Heart right ventricle (tissue), 16 donors: ENCODE measurements around the gene CNGA4. TPM values are rescaled to one million over a fixed set of nuclear protein-coding genes. Genes with fewer than 3 reads are reported as not detected.

Experiments used
- ATAC-seq, 8 donors: fragments of 200-7000 bp; cut with Tn5 transposase; one replicate each; pipeline ENCODE4 v1.9.1; 2020; ENCODE audit warnings: mild to moderate bottlenecking in 8 of 8, moderate library complexity in 8 of 8, moderate number of reproducible peaks in 1 of 8
- DNase-seq, 2 donors: peaks; one replicate each; pipeline ENCODE4 v3.0.0-alpha.2; 2020
- H3K27ac ChIP-seq, 10 donors: fragments of 200-600 bp; sonication (generic) in 2 of 10; one replicate each; pipeline versions ENCODE4 v1.5.0 to v1.8.0; 2020 to 2022; ENCODE audit warnings: mild to moderate bottlenecking in 3 of 10
- H3K27me3 ChIP-seq, 7 donors: fragments of 200-600 bp; one replicate each; pipeline ENCODE4 v1.8.0; 2021 to 2022; ENCODE audit warnings: mild to moderate bottlenecking in 2 of 7
- H3K36me3 ChIP-seq, 9 donors: fragments of 200-600 bp; sonication (generic) in 1 of 9; one replicate each; pipeline versions ENCODE4 v1.5.0 to v1.8.0; 2020 to 2022; ENCODE audit warnings: mild to moderate bottlenecking in 2 of 9
- H3K4me1 ChIP-seq, 9 donors: fragments of 200-600 bp; sonication (generic) in 1 of 9; one replicate each; pipeline versions ENCODE4 v1.5.0 to v1.8.0; 2020 to 2022; ENCODE audit warnings: mild to moderate bottlenecking in 4 of 9
- H3K4me3 ChIP-seq, 10 donors: fragments of 200-600 bp; sonication (generic) in 2 of 10; one replicate each; pipeline versions ENCODE4 v1.5.0 to v1.8.0; 2020 to 2022; ENCODE audit warnings: mild to moderate bottlenecking in 7 of 10, moderate library complexity in 2 of 10
- H3K9me3 ChIP-seq, 11 donors: fragments of 200-600 bp in 10 of 11; sonication (generic) in 2 of 11; one replicate each; pipeline versions ENCODE4 v1.5.0 to v1.8.0; 2013 to 2022; ENCODE audit warnings: mild to moderate bottlenecking in 2 of 11, control low read depth in 1 of 11, moderate library complexity in 1 of 11
- WGBS, 2 donors: extraction: QIAGEN DNeasy Blood & Tissue Kit; methylation state at CpG; one replicate each; pipeline ENCODE4 v1.1.7; 2013; ENCODE audit warnings: inconsistent platforms in 1 of 2; 5-methylcytosine and 5-hydroxymethylcytosine counted together
- intact Hi-C, 10 donors: fragments of 100-400 bp; cut with DNase I; formaldehyde crosslinking; loops; one replicate each; pipeline versions ENCODE4 v1.11.1 to v1.14.2; 2022
- polyA plus RNA-seq, 2 donors: library from polyadenylated mRNA; stranded (reverse); fragments of 200-250 nt; gene quantifications; one replicate each; pipeline ENCODE4 v1.2.3, GENCODE V29; 2013
- total RNA-seq, 10 donors: library from RNA; stranded (reverse); fragmentation: NEBNext Ultra II Directional in 3 of 10; extraction: Animal tissue kit (Norgen Biotek cat#: 25700) in 3 of 10; gene quantifications; one replicate each; pipeline versions ENCODE4 v1.2.1 to v1.2.4, GENCODE V29; 2021 to 2023
- TF ChIP-seq, protein P1 (sequence below), 9 donors: fragments of 200-600 bp; sonication (generic) in 2 of 9; IDR thresholded peaks; one replicate each; pipeline versions ENCODE4 v1.5.0 to v1.8.0; 2021 to 2022; ENCODE audit warnings: antibody characterized with exemption in 9 of 9, mild to moderate bottlenecking in 5 of 9, moderate library complexity in 1 of 9
- donor health status: Arrhythmogenic right ventricular cardiomyopathy.
- donor health status: ischemic (EF 13 %, LVEDD 7.1; RV severe dilation, severe dysfunction).
- donor health status: healthy with polysubstance abuse.
- donor health status: DM: no; HTN: yes; CAD: no.
- donor health status: DM: no; HTN: no; CAD: no.
- donor health status: ischemic (EF 25% LVEDD 6.9; RV normal size, moderate dysfunction).
- donor health status: ischemic (EF 25% LVEDD 5.7; RV mildly dilated, moderate dysfunction).
- donor health status: healthy.
- donor health status: DM: yes; HTN: yes; CAD: no.
- donor health status: Ischemic cardiomyopathy.
- donor health status: ischemic (EF 35%, LVEDD 5.7; RV mildly dilated, moderate dysfunction).
- donor health status: nonischemic (EF 11% LVEDD 7.7; RV severe dilation, severe dysfunction).
- donor health status: DM: yes; HTN: yes; CAD: no.
- donor health status: PGD.
- donor health status: ischemic (EF 29% LVEDD 5.4; RV normal size, mild dysfunction).
- donor health status: nonischemic (EF 23%, LVEDD 6.1; RV moderate dilation, normal function).

CNGA4 gene
- total and polyA plus RNA-seq, 12 donors, result 0.01 to 0.13 TPM; not detected in 10

DNA sequence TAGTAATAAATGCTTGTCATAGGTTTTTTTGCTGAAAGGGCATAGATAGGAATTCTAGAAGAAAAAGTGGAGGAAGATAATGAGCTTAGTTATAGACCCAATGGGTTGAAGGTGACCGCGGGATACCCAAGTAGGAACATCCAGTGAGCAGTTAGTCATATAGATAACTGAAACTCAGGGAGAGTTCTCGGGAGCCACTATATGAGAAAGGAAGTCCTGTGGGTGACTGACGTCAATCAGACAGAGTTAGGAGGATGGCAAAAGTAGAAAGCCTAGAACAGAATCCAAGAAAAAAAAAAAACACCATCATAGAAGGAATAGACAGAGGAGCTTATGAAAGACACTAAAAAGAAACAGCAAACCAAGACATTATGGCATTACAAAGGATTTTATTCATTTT, 1.6 kb upstream of the CNGA4 start:
- no peak for ATAC-seq
- H3K36me3 ChIP-seq, result no peaks in the 10 kb centered on the region
- no peak overlapping the region for H3K27ac ChIP-seq
- DNase-seq, result no peak
- WGBS, 2 donors, result 80 to 82% methylated on average over 4 of the region's 4 CpGs
- H3K9me3 ChIP-seq, result no peaks in the 10 kb centered on the region
- H3K27me3 ChIP-seq, result no peaks in the 10 kb centered on the region
- TF ChIP-seq, protein P1, sequence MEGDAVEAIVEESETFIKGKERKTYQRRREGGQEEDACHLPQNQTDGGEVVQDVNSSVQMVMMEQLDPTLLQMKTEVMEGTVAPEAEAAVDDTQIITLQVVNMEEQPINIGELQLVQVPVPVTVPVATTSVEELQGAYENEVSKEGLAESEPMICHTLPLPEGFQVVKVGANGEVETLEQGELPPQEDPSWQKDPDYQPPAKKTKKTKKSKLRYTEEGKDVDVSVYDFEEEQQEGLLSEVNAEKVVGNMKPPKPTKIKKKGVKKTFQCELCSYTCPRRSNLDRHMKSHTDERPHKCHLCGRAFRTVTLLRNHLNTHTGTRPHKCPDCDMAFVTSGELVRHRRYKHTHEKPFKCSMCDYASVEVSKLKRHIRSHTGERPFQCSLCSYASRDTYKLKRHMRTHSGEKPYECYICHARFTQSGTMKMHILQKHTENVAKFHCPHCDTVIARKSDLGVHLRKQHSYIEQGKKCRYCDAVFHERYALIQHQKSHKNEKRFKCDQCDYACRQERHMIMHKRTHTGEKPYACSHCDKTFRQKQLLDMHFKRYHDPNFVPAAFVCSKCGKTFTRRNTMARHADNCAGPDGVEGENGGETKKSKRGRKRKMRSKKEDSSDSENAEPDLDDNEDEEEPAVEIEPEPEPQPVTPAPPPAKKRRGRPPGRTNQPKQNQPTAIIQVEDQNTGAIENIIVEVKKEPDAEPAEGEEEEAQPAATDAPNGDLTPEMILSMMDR (IDR thresholded peaks at IDR 0.05), result no peak
- no peak overlapping the region for H3K4me3 ChIP-seq
- H3K4me1 ChIP-seq, result peaks cover 3 to 36% (median 21%) of the 10 kb centered on the region in 9 donors
- intact Hi-C loops, result loop anchor here in 2 of 10 donors (5.0 to 10.0 kb wide), 2 partner anchors 78 to 125 kb away; no protein-coding TSS in a partner anchor

DNA sequence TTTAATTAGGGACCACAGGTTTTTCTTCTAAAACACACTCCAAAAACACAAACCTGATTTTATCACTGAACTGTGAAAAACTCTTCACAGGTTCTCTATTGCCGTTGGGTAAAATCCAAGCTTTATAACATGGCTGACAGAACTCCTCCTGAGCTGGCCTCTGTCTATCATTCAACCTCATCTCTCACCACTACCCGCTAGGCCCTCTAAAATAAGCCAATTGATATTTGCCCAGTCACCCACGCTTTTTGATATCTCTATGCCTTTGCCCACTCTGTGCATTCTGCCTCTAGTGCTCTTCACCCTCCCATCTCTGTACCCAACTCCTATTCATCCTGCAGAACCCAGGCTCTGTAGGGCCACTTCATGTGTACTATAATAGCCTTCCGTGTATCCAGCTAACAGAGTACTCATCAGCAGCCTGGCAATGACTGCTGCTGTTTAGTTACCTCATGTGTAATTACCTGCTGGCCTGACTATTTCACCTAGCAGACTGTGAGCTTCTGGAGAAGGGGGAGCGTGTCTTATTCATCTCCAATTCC, 1.1 kb upstream of the CNGA4 start:
- H3K9me3 ChIP-seq, result no peaks in the 10 kb centered on the region
- DNase-seq, result no peak
- H3K4me1 ChIP-seq, result peaks cover 3 to 32% (median 15%) of the 10 kb centered on the region in 9 donors
- H3K36me3 ChIP-seq, result no peaks in the 10 kb centered on the region
- ATAC-seq, result no peak
- TF ChIP-seq, protein P1 (IDR thresholded peaks at IDR 0.05), result no peak
- H3K4me3 ChIP-seq, result no peak overlapping the region
- no peaks in the 10 kb centered on the region for H3K27me3 ChIP-seq
- no peak overlapping the region for H3K27ac ChIP-seq
- intact Hi-C loops, result loop anchor here in 2 of 10 donors (5.0 to 10.0 kb wide), 2 partner anchors 77 to 124 kb away; no protein-coding TSS in a partner anchor
- WGBS, 2 donors, result 84 to 86% methylated on average over 5 of the region's 5 CpGs

DNA sequence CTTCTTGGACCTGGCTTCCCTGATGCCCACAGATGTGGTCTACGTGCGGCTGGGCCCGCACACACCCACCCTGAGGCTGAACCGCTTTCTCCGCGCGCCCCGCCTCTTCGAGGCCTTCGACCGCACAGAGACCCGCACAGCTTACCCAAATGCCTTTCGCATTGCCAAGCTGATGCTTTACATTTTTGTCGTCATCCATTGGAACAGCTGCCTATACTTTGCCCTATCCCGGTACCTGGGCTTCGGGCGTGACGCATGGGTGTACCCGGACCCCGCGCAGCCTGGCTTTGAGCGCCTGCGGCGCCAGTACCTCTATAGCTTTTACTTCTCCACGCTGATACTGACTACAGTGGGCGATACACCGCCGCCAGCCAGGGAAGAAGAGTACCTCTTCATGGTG, 1.2 kb downstream of the CNGA4 start:
- intact Hi-C loops, result no loop called here
- 97 to 98% methylated on average over 28 of the region's 28 CpGs for WGBS, 2 donors
- peaks cover 0 to 19% (median 3%) of the 10 kb centered on the region in 9 donors for H3K4me1 ChIP-seq
- H3K27ac ChIP-seq, result no peak overlapping the region
- no peak overlapping the region for H3K4me3 ChIP-seq
- H3K27me3 ChIP-seq, result no peaks in the 10 kb centered on the region
- no peaks in the 10 kb centered on the region for H3K9me3 ChIP-seq
- ATAC-seq (no peak), DNase-seq (no peak)
- H3K36me3 ChIP-seq, result no peaks in the 10 kb centered on the region
- TF ChIP-seq, protein P1 (IDR thresholded peaks at IDR 0.05), result no peak

DNA sequence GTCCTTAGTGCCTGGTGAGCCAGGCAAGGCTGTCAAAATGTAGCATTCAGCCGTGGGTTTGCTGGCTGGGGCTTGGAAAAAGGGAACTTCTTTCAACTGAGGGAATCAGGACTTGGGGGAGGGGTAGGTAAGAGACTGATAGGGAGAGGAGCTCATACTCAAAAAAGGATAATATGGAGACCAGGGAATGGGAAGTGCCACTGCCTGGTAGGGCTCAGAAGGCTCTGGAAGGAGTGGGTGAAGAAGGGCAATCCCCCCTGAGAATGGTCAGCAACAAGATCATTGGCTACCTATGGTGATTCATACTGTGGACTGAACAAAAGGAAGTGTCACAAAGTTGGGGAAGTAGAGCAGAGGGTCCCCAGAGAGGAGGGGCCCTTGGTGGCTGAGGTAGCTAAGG, 1.9 kb downstream of the CNGA4 start:
- no peak for DNase-seq
- peaks cover 0 to 12% (median 0%) of the 10 kb centered on the region in 9 donors for H3K4me1 ChIP-seq
- no peaks in the 10 kb centered on the region for H3K9me3 ChIP-seq
- H3K27me3 ChIP-seq, result no peaks in the 10 kb centered on the region
- no peaks in the 10 kb centered on the region for H3K36me3 ChIP-seq
- intact Hi-C loops, result no loop called here
- ATAC-seq, result no peak
- no peak overlapping the region for H3K27ac ChIP-seq
- H3K4me3 ChIP-seq, result no peak overlapping the region
- 67 to 78% methylated on average over 1 of the region's 1 CpG for WGBS, 2 donors
- TF ChIP-seq, protein P1 (IDR thresholded peaks at IDR 0.05), result no peak
